ENCODE data around the gene TRIM4. TPM values are rescaled to one million over a fixed set of nuclear protein-coding genes. Genes with fewer than 3 reads are reported as not detected.
"Not testable (repeated sequence)": the region's sequence is repeated elsewhere in the genome, so short reads cannot be mapped to it uniquely, and the experiment has no call there.

TRIM4 gene
- total RNA-seq, 1 donor from 2014 or later, result 13.7 TPM

DNA sequence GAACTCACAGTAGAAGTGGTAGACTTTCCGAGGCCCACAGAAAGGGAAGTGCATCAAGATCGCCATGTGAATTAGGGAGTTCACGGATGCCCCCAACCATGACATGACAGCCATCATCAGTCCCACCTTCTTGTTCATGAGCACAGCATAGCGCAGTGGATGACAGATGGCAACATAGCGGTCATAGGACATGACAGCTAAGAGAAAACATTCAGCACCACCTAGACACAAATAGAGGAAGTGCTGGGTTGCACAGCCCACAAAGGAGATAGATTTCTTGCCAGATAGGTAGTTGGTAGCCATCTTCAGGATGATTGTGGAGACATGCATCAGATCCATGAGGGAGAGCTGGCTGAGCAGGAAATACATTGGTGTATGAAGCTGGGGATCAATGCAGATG is 42.8 kb downstream of the TRIM4 start:
- no peak overlapping the region for H3K27ac Mint-ChIP-seq (ENCODE audit: unreplicated experiment)
- H3K27me3 Mint-ChIP-seq (ENCODE audit: unreplicated experiment), result peaks cover 2% of the 10 kb centered on the region
- DNase-seq, result no peak
- no peaks in the 10 kb centered on the region for H3K36me3 Mint-ChIP-seq (ENCODE audit: unreplicated experiment)
- no peaks in the 10 kb centered on the region for H3K4me1 Mint-ChIP-seq (ENCODE audit: low read depth, unreplicated experiment)
- no peaks in the 10 kb centered on the region for H3K9me3 Mint-ChIP-seq (ENCODE audit: unreplicated experiment)
- TF ChIP-seq, protein P1, sequence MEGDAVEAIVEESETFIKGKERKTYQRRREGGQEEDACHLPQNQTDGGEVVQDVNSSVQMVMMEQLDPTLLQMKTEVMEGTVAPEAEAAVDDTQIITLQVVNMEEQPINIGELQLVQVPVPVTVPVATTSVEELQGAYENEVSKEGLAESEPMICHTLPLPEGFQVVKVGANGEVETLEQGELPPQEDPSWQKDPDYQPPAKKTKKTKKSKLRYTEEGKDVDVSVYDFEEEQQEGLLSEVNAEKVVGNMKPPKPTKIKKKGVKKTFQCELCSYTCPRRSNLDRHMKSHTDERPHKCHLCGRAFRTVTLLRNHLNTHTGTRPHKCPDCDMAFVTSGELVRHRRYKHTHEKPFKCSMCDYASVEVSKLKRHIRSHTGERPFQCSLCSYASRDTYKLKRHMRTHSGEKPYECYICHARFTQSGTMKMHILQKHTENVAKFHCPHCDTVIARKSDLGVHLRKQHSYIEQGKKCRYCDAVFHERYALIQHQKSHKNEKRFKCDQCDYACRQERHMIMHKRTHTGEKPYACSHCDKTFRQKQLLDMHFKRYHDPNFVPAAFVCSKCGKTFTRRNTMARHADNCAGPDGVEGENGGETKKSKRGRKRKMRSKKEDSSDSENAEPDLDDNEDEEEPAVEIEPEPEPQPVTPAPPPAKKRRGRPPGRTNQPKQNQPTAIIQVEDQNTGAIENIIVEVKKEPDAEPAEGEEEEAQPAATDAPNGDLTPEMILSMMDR (IDR thresholded peaks at IDR 0.05; ENCODE audit: partially characterized antibody, unreplicated experiment), result no peak
- no peak overlapping the region for H3K4me3 Mint-ChIP-seq (ENCODE audit: unreplicated experiment)

DNA sequence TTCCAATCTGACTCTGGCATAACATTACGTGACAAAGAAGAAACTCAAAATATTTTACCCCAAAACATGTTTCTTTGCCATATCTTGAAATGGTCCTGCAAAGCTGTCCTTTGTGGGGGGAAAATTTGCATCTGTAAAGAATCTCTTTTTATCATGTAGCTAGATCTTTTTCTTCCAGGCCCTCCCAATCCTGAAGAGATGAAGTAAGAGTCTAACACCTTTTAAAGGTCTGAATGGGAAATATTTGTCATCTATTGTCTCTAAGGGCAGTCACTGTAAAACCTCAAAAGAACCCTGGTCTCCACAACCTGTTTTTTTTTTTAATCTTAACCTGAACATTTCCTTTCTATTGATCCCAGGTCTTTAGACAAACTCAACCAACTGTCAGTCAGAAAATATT is 51.1 kb downstream of the TRIM4 start:
- Mint-ChIP-seq H3K9me3 (ENCODE audit: unreplicated experiment) (no peaks in the 10 kb centered on the region), H3K4me3 (ENCODE audit: unreplicated experiment) (no peak overlapping the region), H3K27ac (ENCODE audit: unreplicated experiment) (no peak overlapping the region), H3K36me3 (ENCODE audit: unreplicated experiment) (no peaks in the 10 kb centered on the region), H3K4me1 (ENCODE audit: low read depth, unreplicated experiment) (no peaks in the 10 kb centered on the region), H3K27me3 (ENCODE audit: unreplicated experiment) (no peaks in the 10 kb centered on the region)
- no peak for DNase-seq
- TF ChIP-seq, protein P1 (IDR thresholded peaks at IDR 0.05; ENCODE audit: partially characterized antibody, unreplicated experiment), result no peak

DNA sequence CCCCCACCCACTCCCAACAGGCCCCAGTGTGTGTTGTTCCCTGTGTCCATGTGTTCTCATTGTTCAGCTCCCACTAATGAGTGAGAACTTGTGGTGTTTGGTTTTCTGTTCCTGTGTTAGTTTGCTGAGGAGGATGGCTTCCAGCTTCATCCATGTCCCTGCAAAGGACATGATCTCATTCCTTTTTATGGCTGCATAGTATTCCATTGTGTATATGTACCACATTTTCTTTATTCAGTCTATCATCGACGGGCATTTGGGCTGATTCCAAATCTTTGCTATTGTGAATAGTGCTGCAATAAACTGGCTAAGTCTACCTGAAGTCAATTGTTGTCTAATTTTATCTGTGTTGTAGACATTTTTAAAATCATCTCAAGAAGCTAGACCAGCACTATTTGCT is 51.9 kb downstream of the TRIM4 start:
- not testable (repeated sequence) for DNase-seq; H3K27me3 Mint-ChIP-seq (ENCODE audit: unreplicated experiment); H3K4me1 Mint-ChIP-seq (ENCODE audit: low read depth, unreplicated experiment); H3K36me3 Mint-ChIP-seq (ENCODE audit: unreplicated experiment); H3K27ac Mint-ChIP-seq (ENCODE audit: unreplicated experiment); H3K9me3 Mint-ChIP-seq (ENCODE audit: unreplicated experiment); H3K4me3 Mint-ChIP-seq (ENCODE audit: unreplicated experiment)

DNA sequence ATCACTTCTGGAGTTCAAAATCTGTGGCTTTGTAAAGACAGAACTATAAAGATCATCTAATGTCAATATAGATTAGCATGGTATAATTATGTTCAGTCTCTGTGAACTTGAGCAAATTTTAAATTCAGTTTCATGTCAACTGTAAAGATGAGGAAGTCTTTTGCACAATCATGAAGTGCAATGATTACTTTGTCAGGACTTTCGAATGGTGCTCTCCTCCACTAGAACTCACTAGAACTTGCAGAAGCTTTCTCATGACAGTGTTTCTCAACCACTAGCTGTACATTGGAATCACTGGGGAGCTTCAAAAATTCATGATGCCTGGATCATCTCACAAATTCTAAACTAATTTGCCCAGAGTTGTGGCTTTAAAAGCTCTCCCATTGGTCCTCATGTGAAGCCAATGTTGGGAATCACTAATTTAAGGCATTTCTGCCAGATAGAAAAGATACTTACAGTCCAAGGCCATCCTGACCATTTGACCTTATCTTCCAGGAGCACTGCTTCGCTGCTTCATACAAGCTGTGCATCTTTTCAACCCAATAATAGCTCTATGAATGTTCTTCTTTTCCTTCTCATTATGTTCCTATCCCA is 55.4 kb downstream of the TRIM4 start:
- Mint-ChIP-seq H3K4me1 (ENCODE audit: low read depth, unreplicated experiment) (no peaks in the 10 kb centered on the region), H3K36me3 (ENCODE audit: unreplicated experiment) (no peaks in the 10 kb centered on the region)

DNA sequence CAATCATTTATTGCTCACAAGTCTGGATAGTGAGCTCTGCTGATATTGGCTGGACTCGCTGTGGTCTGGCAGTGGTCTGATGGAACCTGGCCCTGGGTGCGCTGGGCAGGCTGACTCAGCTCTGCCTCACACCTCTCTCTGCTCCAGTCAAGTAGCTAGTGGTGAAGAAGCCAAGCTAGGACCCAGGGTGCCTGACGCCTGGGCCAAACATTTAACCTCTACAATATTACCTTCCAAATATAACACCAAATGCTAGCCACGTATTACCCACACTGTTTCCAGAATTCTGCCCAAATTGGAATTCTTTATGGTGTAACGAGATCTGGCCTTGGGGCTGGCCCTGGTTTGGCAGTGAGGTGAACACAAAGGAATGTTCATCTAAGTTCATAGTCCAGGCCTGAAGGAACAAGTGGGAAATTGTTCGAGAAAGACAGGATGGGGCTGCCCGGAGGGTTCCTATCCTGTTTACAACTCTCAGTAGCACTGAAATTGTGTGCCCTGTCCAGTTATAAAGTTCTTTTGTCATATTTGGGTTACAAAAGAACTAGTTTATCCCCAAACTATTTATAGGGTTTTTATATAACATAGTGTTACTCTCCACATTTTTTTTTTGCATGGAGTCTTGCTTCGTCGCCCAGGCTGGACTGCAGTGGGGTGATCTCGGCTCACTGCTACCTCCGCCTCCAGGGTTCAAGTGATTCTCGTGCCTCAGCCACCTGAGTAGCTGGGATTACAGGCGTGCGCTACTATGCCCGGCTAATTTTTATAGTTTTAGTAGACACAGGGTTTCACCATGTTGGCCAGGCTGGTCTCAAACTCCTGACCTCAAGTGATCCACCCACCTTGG is 58.8 kb downstream of the TRIM4 start:
- TF ChIP-seq, protein P1 (IDR thresholded peaks at IDR 0.05; ENCODE audit: partially characterized antibody, unreplicated experiment), result no peak
- no peaks in the 10 kb centered on the region for H3K36me3 Mint-ChIP-seq (ENCODE audit: unreplicated experiment)
- DNase-seq, result no peak
- no peaks in the 10 kb centered on the region for H3K4me1 Mint-ChIP-seq (ENCODE audit: low read depth, unreplicated experiment)
- H3K27ac Mint-ChIP-seq (ENCODE audit: unreplicated experiment), result no peak overlapping the region
- H3K27me3 Mint-ChIP-seq (ENCODE audit: unreplicated experiment), result peaks cover 2% of the 10 kb centered on the region
- H3K4me3 Mint-ChIP-seq (ENCODE audit: unreplicated experiment), result no peak overlapping the region
- H3K9me3 Mint-ChIP-seq (ENCODE audit: unreplicated experiment), result no peaks in the 10 kb centered on the region

More for the DNA sequence above, 55.4 kb downstream of the TRIM4 start:
- DNase-seq, result no peak
- H3K4me3 Mint-ChIP-seq (ENCODE audit: unreplicated experiment), result no peak overlapping the region
- TF ChIP-seq, protein P1 (IDR thresholded peaks at IDR 0.05; ENCODE audit: partially characterized antibody, unreplicated experiment), result no peak
- no peak overlapping the region for H3K27ac Mint-ChIP-seq (ENCODE audit: unreplicated experiment)
- H3K9me3 Mint-ChIP-seq (ENCODE audit: unreplicated experiment), result no peaks in the 10 kb centered on the region
- peaks cover 2% of the 10 kb centered on the region for H3K27me3 Mint-ChIP-seq (ENCODE audit: unreplicated experiment)

All from glutamatergic neuron (in vitro differentiated cells).